GM15510 (cell line): ENCODE results near the gene NAA30.

Source experiments
- POLR2A ChIP-seq: IDR thresholded peaks from 3 replicates; pipeline ENCODE4 v1.6.1; 2011; ENCODE audit warnings: borderline replicate concordance; ENCODE audit not compliant: insufficient read length; ENCODE audit errors: extremely low read depth

Gene NAA30

DNA sequence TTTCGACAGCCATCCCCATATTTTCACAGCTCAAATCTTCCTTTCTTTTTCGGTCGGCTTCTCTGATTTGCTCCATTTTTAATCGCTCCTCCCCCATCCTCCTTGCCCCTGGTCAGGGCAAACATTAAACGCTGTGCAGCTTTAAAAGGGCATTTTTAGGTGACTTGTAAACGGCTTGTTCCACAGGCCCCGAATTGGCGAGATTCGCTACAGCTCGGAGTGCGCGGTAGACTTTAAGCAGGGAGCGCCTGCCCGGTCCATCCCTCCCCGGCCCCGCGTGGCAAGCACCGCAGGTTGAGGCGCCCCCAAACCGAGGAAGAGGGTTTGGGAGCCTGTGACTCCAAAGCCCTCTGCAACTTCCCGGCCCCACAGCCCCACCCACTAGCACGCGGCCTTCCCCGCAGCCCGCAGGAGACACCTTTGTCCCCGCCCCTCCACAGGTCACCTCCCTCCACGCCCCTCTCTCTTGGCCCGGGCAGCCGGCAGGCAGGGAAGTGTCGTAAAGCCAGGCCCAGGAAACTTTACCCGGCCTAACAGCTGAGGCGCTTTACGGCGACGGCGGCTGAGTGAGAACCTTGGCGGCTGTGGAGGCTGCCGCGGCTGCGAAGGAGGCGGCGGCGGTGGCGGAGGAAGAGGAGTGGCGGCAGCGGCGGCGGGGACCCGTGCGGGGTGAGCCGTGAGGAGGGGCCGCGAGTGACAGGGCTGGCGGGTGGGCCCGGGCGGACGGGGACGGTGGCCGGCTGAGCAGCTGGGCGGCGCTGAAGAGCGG lies at the start of gene NAA30:
Gene NAA30, plus strand, starts transcription at position 550 of the 769 bp plus-strand sequence. CDS start 372 bp downstream, outside the sequence.
- TF ChIP-seq POLR2A = peak; percentile 72

DNA sequence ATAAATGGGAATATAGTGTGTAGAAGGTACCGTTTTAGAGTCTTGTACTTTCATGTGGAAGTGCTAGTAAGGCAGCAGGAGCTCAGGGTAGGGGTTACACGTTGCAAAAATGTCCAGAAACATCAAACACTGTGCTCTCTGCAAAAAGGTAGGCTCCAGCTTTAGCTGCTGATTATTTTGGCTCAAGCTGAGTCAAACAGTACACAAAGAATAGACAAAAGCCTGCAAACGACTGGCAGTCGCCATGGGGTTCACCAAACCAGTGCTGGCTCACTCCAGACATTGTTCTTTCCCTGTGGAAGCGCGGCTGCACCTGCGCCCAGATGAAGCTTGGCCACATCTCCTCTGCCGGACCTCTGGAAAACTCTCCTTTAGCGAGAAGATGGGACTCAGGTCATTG lies 45.3 kb upstream of the NAA30 start:
- no peak for TF ChIP-seq POLR2A

DNA sequence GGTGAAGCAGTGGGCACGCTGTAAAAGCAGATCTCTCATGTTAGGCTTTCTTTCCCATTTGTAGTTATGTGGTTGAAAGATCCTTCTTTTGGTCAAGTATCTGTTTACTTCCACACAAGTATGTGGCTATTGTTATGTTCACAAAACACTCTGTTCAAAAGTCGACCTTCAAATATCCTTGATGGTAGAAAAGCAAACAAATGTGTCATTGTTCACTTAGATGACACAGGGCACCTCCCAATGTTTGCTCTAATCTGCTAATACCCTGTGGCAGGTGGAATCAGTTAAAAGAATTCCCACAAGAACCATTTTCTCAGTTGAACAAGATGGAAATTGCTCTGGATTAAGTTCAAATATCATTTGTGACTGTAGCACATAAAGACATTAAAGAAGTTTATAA lies 43.6 kb upstream of the NAA30 start:
- no peak for TF ChIP-seq POLR2A

DNA sequence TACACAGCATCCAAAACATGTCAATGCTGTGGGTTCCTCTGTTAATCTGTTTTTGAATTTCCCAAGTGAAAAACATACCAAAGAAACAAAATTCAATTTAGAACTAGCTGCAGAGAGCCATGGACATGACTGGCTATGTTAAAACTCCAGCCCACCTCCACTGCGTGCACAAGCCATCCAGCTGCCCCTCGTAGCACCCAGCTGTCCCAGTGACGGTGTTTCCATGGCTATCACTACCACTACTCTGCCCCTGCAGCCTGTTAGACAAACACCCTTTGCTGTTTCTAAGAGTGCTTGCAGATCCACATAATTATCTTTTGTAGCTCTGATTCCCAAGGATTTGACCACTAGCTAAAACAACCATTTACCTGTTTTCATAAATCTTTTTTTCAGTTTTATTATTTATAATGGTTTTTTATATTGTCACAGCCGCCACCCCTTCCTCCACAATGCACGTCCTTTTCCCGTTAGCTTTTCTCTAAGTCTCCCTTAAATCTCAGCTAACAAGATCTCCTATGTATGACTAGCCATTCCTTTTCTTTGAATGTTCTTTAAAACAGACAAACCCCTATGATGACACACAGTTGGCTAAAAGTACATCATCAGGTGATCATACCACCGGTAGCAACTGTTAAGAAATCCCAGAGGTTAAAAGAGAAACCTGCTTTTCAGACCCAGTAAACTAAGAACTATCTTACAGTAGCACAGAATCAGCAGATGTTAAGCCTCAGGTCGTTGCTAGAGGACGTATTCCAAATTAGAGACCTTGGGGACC lies 37.8 kb upstream of the NAA30 start:
- no peak for TF ChIP-seq POLR2A

DNA sequence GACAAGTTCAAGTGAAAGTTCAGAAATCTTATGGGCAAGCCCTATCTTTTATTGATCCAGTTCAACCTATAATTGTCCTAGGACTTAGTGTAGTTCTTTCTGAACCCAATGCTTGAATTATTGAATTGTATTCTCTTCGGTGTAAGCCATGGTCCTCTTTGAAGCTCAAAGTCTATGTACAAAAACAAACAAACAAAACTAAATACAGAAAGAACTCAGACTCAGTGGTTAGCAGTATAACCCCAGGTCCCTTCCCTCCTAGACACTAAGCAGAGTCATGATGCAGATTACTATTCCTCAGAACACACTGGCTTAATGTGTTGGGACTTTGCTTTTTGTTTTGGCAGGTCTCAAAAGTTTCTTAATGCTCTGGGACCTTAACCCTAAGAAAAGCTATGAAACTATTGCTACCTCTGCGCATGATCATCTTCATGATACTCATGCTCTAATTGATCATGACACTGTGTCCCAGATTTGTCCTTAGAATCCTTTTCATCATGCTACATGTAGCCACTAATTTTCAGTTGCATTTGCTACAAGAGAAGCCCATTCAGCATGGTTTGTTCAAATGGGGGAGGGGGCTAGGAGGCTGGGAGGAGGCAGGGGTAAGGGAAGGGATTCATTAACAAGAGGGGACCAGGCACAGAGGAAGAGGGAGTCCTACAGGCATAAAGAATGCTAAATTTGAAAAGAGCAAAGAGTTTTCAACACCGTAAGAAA lies 35.1 kb upstream of the NAA30 start:
- no peak for TF ChIP-seq POLR2A

DNA sequence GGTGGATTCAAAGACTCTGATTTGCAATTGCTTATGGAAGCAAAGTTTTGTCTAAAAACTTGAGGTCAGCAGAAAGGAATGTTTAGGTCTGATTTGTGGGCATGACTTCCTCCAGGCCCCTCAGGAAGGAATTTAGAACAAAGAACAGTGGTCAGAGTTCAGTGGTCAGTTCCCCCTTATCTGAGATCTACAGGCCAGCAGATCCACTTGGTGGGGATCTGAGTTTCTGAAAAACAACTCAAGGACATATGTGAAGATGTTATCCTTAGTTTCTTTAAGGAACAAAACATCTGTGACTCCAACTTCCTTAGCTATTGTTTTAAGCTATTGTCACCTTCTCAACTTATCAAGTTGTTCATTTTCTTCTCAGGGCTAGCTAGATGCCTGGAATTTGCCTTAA lies 28.0 kb upstream of the NAA30 start:
- no peak for TF ChIP-seq POLR2A

DNA sequence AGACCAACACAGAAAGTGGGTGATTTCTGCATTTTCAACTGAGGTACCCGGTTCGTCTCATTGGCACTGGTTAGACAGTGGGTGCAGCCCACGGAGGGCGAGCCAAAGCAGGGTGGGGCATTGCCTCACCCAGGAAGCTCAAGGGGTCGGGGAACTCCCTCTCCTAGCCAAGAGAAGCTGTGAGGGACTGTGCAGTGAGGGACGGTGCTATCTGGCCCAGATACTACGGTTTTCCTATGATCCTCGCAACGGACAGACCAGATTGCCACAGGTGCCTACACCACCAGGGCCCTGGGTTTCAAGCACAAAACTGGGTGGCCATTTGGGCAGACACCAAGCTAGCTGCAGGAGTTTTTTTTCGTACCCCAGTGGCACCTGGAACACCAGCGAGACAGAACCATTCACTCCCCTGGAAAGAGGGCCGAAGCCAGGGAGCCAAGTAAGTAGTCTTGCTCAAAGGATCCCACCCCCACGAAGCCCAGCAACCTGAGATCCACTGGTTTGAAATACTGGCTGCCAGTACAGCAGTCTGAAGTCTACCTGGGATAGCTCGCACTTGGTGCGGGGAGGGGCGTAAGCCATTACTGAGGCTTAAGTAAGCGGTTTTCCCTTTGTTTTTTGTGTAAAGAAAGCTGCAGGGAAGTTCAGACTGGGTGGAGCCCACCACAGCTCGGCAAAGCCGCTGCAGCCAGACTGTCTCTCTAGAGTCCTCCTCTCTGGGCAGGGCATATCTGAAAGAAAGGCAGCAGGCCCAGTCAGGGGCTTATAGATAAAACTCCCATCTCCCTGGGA lies 25.5 kb upstream of the NAA30 start:
- no peak for TF ChIP-seq POLR2A

DNA sequence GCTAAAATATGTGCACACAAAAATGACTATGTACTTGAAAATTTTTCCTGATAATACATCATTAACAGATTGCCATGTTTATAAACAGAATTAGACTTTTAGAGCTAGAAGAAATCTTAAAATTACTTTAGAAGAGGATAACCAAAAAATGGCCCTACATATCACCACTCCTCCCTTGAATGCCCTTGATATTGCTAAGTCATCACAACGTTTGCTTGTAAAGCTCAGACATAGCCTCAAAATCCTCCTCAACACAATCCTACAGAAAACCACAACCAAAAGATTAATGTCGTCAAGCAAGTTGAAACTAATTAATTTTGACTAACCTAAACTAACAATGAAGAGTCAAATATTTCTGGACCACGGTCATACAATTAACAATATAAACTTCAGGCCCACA lies 19.4 kb upstream of the NAA30 start:
- no peak for TF ChIP-seq POLR2A

DNA sequence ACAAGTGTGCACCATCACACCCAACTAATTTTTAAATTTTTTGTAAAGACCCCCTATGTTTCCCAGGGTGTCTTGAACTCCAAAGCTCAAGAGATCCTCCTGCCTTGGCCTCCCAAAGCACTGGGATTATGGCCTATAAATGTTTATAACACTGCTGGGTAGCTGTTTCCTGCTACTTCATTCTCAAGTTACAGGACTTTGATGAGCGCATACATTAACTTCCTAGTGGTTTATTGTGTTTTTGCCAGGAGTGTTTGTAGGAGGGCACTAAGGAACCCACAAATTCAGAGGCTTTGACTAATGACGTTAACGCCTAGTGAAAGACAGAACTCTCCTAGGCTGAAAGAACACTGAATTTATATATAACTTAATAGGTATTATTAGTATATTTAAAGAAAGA lies 15.2 kb upstream of the NAA30 start:
- TF ChIP-seq POLR2A = no peak

DNA sequence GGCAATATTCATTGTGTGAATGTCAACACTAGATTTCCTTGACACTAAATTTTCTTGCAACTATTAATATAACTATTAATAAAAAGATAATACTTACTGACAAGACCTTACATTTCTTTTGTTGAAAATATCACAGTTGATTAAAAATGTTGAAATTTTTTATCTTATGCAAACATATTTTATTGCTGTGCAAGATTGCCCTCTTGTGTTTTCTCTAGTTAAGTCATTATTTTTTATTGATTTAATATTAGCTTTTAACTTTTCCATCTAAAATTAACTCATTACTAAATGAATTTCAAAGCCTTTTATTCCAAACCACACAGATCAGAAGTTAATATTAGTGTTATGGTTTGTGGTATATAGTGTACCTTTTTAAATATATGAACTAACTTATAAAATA lies 11.7 kb upstream of the NAA30 start:
- TF ChIP-seq POLR2A = no peak

DNA sequence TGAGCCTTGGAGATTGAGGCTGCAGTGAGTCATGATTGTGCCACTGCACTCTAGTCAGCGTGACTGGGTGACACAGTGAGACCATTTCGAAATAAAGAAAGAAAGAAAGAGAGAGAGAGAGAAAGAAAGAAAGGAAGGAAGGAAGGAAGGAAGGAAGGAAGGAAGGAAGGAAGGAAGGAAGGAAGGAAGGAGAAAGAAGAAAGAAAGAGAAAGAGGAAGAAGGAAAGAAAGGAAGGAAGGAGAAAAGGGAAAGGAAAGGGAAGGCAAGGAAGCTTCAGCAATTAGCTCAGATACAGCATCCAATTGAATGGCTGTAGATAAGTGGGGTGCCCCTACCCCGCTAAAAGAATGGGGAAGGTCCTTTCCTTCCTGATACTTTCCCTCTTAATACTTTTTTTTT lies 9.5 kb upstream of the NAA30 start:
- TF ChIP-seq POLR2A = no peak

DNA sequence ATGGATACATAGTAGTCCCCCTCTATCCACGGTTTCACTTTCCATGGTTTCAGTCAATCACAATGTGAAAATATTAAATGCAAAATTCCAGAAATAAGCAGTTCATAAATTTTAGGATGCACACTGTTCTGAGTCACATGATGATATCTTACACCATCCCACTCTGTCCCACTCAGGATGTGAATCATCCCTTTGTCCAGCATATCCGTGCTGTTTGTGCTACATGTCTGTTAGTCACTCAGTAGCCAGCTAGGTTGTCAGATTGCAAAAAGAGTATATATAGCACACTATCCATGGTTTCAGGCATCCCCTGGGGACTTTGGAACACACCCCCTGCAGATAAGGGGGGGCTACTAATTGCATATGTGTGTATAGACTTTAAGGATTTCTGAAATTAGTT lies 8.1 kb upstream of the NAA30 start:
- no peak for TF ChIP-seq POLR2A

DNA sequence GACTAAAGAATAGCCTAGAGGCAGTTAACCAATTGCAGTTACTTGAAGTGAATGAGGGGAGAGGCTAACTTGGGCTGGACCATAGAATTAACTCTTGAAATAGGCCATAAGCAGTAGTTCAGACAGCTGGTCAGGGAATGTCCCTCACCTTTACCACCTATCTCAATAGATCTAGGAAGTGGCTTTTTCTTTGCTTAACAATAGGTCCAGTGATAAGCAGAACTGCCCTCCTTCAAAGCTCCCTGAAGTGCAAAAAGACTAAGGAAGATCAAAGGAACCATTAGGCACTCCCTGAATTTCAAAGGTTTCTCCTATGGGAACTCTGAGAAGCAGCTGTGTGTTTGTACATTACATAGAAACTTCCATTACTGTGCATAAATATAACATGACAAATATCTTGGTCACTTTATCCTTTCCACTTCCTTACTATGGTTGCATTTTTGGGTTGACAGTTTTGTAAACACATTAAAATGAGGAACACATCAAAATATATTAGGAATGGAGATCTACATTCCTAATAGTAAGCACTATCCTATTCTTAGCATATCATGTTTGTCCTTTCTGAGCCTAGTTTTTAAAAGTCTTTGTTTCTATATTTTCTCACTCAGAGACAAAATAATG lies 7.2 kb upstream of the NAA30 start:
- TF ChIP-seq POLR2A = no peak

DNA sequence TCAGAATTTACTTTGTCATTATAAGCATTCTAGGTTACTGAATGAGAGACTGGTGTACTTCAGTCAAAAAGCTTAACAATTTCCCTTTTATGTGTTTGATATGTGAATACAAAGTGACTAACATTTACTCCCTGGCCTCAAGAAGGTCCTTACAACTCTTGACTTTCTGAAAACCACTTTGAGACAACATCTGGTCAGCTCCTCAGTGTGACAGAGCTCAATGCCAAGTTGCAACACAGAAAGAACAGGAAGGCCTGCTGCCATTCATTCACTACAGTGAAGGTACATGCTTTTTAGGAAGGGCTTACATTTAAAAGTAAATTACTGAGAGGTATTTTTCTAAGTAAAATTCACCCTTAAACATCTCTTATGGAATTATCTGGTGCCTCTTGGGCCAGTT lies 2.3 kb upstream of the NAA30 start:
- TF ChIP-seq POLR2A = no peak
